PC-9 (cell line): ENCODE measurements around the gene MCTP1.

Experiments used
- EZH2 ChIP-seq: fragments of 200-600 bp; sonication (generic); IDR thresholded peaks from 2 replicates; pipeline ENCODE4 v1.8.0; 2017; ENCODE audit warnings: antibody characterized with exemption, low read depth
- TF ChIP-seq, protein P1 (sequence below): fragments of 200-600 bp; sonication (generic); conservative IDR thresholded peaks from 2 replicates; pipeline ENCODE4 v1.6.1; 2017; ENCODE audit warnings: mixed run types, antibody characterized with exemption, mild to moderate bottlenecking, moderate library complexity

DNA sequence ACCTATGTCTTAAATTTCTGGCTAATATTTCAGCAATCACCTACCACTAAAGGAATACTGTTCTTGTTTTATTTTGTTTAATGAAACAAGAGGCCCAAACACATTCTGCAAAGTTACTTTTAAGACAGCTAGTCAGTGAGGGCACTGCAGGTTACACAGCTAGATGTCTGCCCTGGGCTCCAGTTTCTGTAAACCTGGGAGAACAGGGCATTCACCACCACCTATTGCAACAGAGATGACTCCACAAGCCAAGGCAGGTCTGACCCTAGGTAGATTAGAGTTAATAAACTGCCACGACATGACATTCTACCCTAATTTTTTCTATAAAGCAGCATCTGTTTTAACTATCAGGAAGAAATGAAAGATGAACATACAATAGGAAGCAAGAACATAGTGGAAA, 575.6 kb downstream of the MCTP1 start:
- TF ChIP-seq, protein P1, sequence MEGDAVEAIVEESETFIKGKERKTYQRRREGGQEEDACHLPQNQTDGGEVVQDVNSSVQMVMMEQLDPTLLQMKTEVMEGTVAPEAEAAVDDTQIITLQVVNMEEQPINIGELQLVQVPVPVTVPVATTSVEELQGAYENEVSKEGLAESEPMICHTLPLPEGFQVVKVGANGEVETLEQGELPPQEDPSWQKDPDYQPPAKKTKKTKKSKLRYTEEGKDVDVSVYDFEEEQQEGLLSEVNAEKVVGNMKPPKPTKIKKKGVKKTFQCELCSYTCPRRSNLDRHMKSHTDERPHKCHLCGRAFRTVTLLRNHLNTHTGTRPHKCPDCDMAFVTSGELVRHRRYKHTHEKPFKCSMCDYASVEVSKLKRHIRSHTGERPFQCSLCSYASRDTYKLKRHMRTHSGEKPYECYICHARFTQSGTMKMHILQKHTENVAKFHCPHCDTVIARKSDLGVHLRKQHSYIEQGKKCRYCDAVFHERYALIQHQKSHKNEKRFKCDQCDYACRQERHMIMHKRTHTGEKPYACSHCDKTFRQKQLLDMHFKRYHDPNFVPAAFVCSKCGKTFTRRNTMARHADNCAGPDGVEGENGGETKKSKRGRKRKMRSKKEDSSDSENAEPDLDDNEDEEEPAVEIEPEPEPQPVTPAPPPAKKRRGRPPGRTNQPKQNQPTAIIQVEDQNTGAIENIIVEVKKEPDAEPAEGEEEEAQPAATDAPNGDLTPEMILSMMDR = no peak
- no peak for TF ChIP-seq EZH2
